ENCODE results near the gene BABAM2. TPM values are rescaled to one million over a fixed set of nuclear protein-coding genes. Genes with fewer than 3 reads are reported as not detected.

Gene BABAM2
- total and polyA plus RNA-seq, 9 of the 15 experiments (the other 6 are each of a cell fraction or from before 2014, with no cell fraction given) = 10.9 to 37.4 (median 25.6) TPM

- TF ChIP-seq STAT6 (CRISPR knock-in tag; IDR thresholded peaks at IDR 0.05) = no peak
- TF ChIP-seq JUNB (CRISPR knock-in tag; conservative IDR thresholded peaks at IDR 0.05) = 0 out of 2 replicates have a peak, but pooled peaks have one; percentile 17
- TF ChIP-seq ARID1B (IDR thresholded peaks at IDR 0.05) = peak; percentile 50; the same call in 1 of the 2 replicates
- TF ChIP-seq SMARCC2 (IDR thresholded peaks at IDR 0.05; ENCODE audit: low read depth) = 0 out of 2 replicates have a peak, but pooled peaks have one; percentile 35
- no peak for TF ChIP-seq EHMT2 (IDR thresholded peaks at IDR 0.05)
- TF ChIP-seq MTF1 (CRISPR knock-in tag; IDR thresholded peaks at IDR 0.05; ENCODE audit: borderline replicate concordance) = no peak
- TF ChIP-seq ZBTB1 (CRISPR knock-in tag; IDR thresholded peaks at IDR 0.05; ENCODE audit: borderline replicate concordance, low read depth) = no peak
- TF ChIP-seq MTA1 (IDR thresholded peaks at IDR 0.05; ENCODE audit: borderline replicate concordance) = no peak
- no peak for TF ChIP-seq CXXC5 (CRISPR knock-in tag; IDR thresholded peaks at IDR 0.05)
- TF ChIP-seq, protein P1, sequence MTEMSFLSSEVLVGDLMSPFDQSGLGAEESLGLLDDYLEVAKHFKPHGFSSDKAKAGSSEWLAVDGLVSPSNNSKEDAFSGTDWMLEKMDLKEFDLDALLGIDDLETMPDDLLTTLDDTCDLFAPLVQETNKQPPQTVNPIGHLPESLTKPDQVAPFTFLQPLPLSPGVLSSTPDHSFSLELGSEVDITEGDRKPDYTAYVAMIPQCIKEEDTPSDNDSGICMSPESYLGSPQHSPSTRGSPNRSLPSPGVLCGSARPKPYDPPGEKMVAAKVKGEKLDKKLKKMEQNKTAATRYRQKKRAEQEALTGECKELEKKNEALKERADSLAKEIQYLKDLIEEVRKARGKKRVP (CRISPR knock-in tag; IDR thresholded peaks at IDR 0.05) = no peak
- TF ChIP-seq MXI1 (IDR thresholded peaks at IDR 0.05; ENCODE audit: low read depth, low read length) = no peak
- TF ChIP-seq HDAC2 (IDR thresholded peaks at IDR 0.05) = no peak
- no peak for TF ChIP-seq ZNF311 (CRISPR knock-in tag; IDR thresholded peaks at IDR 0.05)
- no peak for TF ChIP-seq ZFP36 (IDR thresholded peaks at IDR 0.05; ENCODE audit: low read depth, low read length, partially characterized antibody)
- no peak for TF ChIP-seq TCF15 (CRISPR knock-in tag; IDR thresholded peaks at IDR 0.05)
- no peak for TF ChIP-seq BACH1 (tag; IDR thresholded peaks at IDR 0.05)
- TF ChIP-seq ZNF696 (CRISPR knock-in tag; conservative IDR thresholded peaks at IDR 0.05) = no peak
- TF ChIP-seq PTTG1 (tag; IDR thresholded peaks at IDR 0.05; ENCODE audit: low read depth) = no peak
- TF ChIP-seq YY1 (IDR thresholded peaks at IDR 0.05; ENCODE audit: borderline replicate concordance in 1 of 3, control insufficient read depth in 1 of 3, extremely low read depth in 1 of 3, insufficient read depth in 3 of 3, insufficient read length in 1 of 3, insufficient replicate concordance in 2 of 3, low read depth in 1 of 3, low read length in 2 of 3) = no peak
- TF ChIP-seq NFE2 (IDR thresholded peaks at IDR 0.05; ENCODE audit: low read depth) = peak; percentile 81
- TF ChIP-seq TRIM24 (IDR thresholded peaks at IDR 0.05) = peak in 1 of 2 experiments; percentile 30; a peak in 1 of 4 replicates
- no peak for TF ChIP-seq ETV6 (IDR thresholded peaks at IDR 0.05; ENCODE audit: borderline replicate concordance in 1 of 2, low read depth in 2 of 2, low read length in 1 of 2)
- no peak for TF ChIP-seq ETV6 (CRISPR knock-in tag; IDR thresholded peaks at IDR 0.05; ENCODE audit: borderline replicate concordance)
- no peak for TF ChIP-seq SP1 (CRISPR knock-in tag; IDR thresholded peaks at IDR 0.05)
- peak; percentile 68 for TF ChIP-seq FOSL1 (tag; conservative IDR thresholded peaks at IDR 0.05)
- TF ChIP-seq GTF2F1 (IDR thresholded peaks at IDR 0.05; ENCODE audit: low read depth, low read length) = no peak
Measured at GRCh38 chr2:28342081-28342967, 451.8 kb downstream of the BABAM2 start (continued).
